K562 (cell line): ENCODE results near the gene EIF4EBP2. TPM values are rescaled to one million over a fixed set of nuclear protein-coding genes. Genes with fewer than 3 reads are reported as not detected.

Experiments used
- ATF1 ChIP-seq, 2 experiments: fragments of 450-650 bp in 1 of 2; IDR thresholded peaks; 2 replicates each; pipeline ENCODE4 v1.6.1; 2016; ENCODE audit warnings: missing compliant biosample characterization in 1 of 2, missing genetic modification characterization in 1 of 2
- CBX1 ChIP-seq: sonication (generic); IDR thresholded peaks from 2 replicates; pipeline ENCODE4 v1.6.1; 2016; ENCODE audit warnings: antibody characterized with exemption, low read depth, mild to moderate bottlenecking
- CC2D1A ChIP-seq: fragments of 450-650 bp; IDR thresholded peaks from 2 replicates; pipeline ENCODE4 v1.6.1; 2017; ENCODE audit warnings: mild to moderate bottlenecking
- CTCF ChIP-seq, 3 experiments: IDR thresholded peaks in 2 of 3; conservative IDR thresholded peaks in 1 of 3; 2 replicates each; pipeline ENCODE4 v1.5.1; 2011 to 2012; ENCODE audit warnings: low read length in 3 of 3, mild to moderate bottlenecking in 3 of 3, control low read depth in 2 of 3, improper control_type of control experiment in 1 of 3, inconsistent platforms in 1 of 3, low read depth in 1 of 3, mixed read lengths in 1 of 3, moderate library complexity in 1 of 3; ENCODE audit not compliant: insufficient read depth in 2 of 3
- DEAF1 ChIP-seq: fragments of 450-650 bp; formaldehyde crosslinking; IDR thresholded peaks from 2 replicates; pipeline ENCODE4 v1.4.0; 2020; ENCODE audit warnings: mild to moderate bottlenecking, moderate library complexity
- MCM5 ChIP-seq: fragments of 450-650 bp; IDR thresholded peaks from 2 replicates; pipeline ENCODE4 v1.6.1; 2016; ENCODE audit warnings: low read depth
- MYBL2 ChIP-seq, 2 experiments: fragments of 450-650 bp in 1 of 2; sonication (generic) in 1 of 2; formaldehyde crosslinking in 1 of 2; IDR thresholded peaks; 2 replicates each; pipeline versions ENCODE4 v1.6.1 to v1.8.1; 2017 to 2022; ENCODE audit warnings: borderline replicate concordance in 1 of 2, inconsistent platforms in 1 of 2, low read depth in 1 of 2, mild to moderate bottlenecking in 1 of 2, missing genetic modification reagents in 1 of 2, moderate library complexity in 1 of 2
- PHTF2 ChIP-seq: fragments of 250-450 bp; sonication (Bioruptor Pico); IDR thresholded peaks from 2 replicates; pipeline ENCODE4 v1.5.0; 2021; ENCODE audit warnings: mild to moderate bottlenecking
- RAD21 ChIP-seq, 2 experiments: fragments of 250-450 bp in 1 of 2; fragments of 450-650 bp in 1 of 2; sonication (Bioruptor Pico) in 1 of 2; formaldehyde crosslinking in 1 of 2; IDR thresholded peaks in 1 of 2; conservative IDR thresholded peaks in 1 of 2; 2 replicates each; pipeline versions ENCODE4 v1.4.0 to v1.8.0; 2020 to 2022; ENCODE audit warnings: mild to moderate bottlenecking in 2 of 2, moderate library complexity in 1 of 2
- RBBP5 ChIP-seq: fragments of 200-600 bp; sonication (generic); IDR thresholded peaks from 2 replicates; pipeline ENCODE4 v1.6.1; 2012; ENCODE audit warnings: borderline replicate concordance, mild to moderate bottlenecking, low read length, control low read depth, inconsistent platforms; ENCODE audit not compliant: insufficient read depth, poor library complexity, severe bottlenecking
- SMC3 ChIP-seq: conservative IDR thresholded peaks from 2 replicates; pipeline ENCODE4 v1.6.1; 2011; ENCODE audit warnings: low read depth, low read length, improper control_type of control experiment; ENCODE audit not compliant: insufficient read depth
- ZNF584 ChIP-seq: fragments of 200-800 bp; sonication (Bioruptor generic); IDR thresholded peaks from 2 replicates; pipeline ENCODE4 v1.6.1; 2016; ENCODE audit warnings: low read depth, mild to moderate bottlenecking, missing genetic modification characterization, missing compliant biosample characterization
- ZNF77 ChIP-seq: fragments of 250-450 bp; sonication (Bioruptor Pico); IDR thresholded peaks from 2 replicates; pipeline ENCODE4 v1.5.0; 2020
- polyA plus RNA-seq, 8 experiments: library from polyadenylated mRNA; depleted of rRNA in 4 of 8; stranded (reverse) in 5 of 8; unstranded in 3 of 8; fragments of >200 nt; fragmentation: Nextera tagmentation in 2 of 8; fragmentation: Illumina TruSeq in 1 of 8; extraction: Ambion mirVana in 2 of 8; extraction: Trizol in 1 of 8; gene quantifications; 2 replicates each; pipeline versions ENCODE4 v1.2.1 to v1.2.3, GENCODE V29; 2011 to 2014; ENCODE audit warnings: inconsistent platforms in 1 of 8, missing spikeins in 1 of 8
- total RNA-seq, 7 experiments: library from RNA; depleted of rRNA in 6 of 7; stranded (reverse); fragments of >200 nt in 6 of 7; fragmentation: Illumina TruSeq in 2 of 7; extraction: Trizol in 2 of 7; gene quantifications; 2 replicates each; pipeline versions ENCODE4 v1.2.1 to v1.2.3, GENCODE V29; 2011 to 2021; ENCODE audit warnings: low replicate concordance in 1 of 7
- TF ChIP-seq, protein P1 (sequence below), 2 experiments: fragments of 450-650 bp in 1 of 2; sonication (generic) in 1 of 2; formaldehyde crosslinking in 1 of 2; IDR thresholded peaks in 1 of 2; conservative IDR thresholded peaks in 1 of 2; 2 replicates each; pipeline versions ENCODE4 v1.6.1 to v1.8.1; 2016 to 2023; ENCODE audit warnings: mild to moderate bottlenecking in 2 of 2, moderate library complexity in 2 of 2, inconsistent platforms in 1 of 2, missing genetic modification reagents in 1 of 2
- TF ChIP-seq, protein P2 (sequence below): fragments of 250-450 bp; sonication (Bioruptor Pico); IDR thresholded peaks from 2 replicates; pipeline ENCODE4 v1.4.0; 2020; ENCODE audit warnings: mild to moderate bottlenecking, moderate library complexity
- TF ChIP-seq, protein P3 (sequence below): fragments of 150-350 bp; IDR thresholded peaks from 2 replicates; pipeline ENCODE4 v1.6.1; 2014; ENCODE audit warnings: low read depth, mild to moderate bottlenecking, low read length, borderline replicate concordance

The EIF4EBP2 gene
- total and polyA plus RNA-seq, 9 of the 15 experiments (the other 6 are each of a cell fraction or from before 2014, with no cell fraction given): 16.1 to 67.5 (median 38.3) TPM

DNA sequence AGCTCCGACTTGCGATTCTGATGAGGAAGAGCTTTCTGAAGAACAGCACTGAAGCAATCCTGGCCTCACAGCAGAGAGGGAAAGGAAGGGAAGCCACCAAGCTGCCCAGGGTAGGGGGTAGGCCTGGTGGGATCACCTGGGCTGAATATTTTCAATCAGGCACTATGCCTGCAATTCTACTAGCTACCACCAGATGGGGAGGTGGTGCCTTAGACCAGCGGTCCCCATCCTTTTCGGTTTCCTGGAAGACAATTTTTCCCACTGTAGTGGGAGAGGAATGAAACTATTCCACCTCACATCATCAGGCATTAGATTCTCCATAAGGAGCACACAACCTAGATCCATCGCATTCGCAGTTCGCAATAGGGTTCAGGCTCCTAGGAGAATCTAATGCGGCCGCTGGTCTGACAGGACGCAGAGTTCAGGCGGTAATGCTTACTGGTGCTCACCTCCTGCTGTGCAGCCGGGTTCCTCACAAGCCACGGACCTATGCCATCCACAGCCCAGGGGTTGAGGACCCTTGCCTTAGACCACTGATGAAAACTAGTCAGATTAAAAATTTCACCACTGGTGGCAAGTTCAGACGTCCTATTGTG is 24.3 kb upstream of the EIF4EBP2 start (continued):
- TF ChIP-seq CTCF (IDR thresholded peaks at IDR 0.05 in 2 of 3, conservative IDR thresholded peaks at IDR 0.05 in 1 of 3; ENCODE audit: insufficient read depth in 2 of 3, low read depth in 1 of 3, low read length in 3 of 3) (peak; percentile 79 to 94 (median 83)), PHTF2 (no peak), ATF1 (CRISPR knock-in tag; IDR thresholded peaks at IDR 0.05) (no peak), ATF1 (tag; IDR thresholded peaks at IDR 0.05) (no peak), MCM5 (no peak), ZNF584 (CRISPR knock-in tag) (no peak), CC2D1A (no peak), SMC3 (peak; percentile 59), DEAF1 (0 out of 2 replicates have a peak, but pooled peaks have one; percentile 10), RBBP5 (no peak), CBX1 (peak; percentile 83; the same call in 1 of the 2 replicates), RAD21 (CRISPR knock-in tag; conservative IDR thresholded peaks at IDR 0.05 in 1 of 2, IDR thresholded peaks at IDR 0.05 in 1 of 2) (peak; percentile 54 to 73; a peak in 3 of 4 replicates), MYBL2 (IDR thresholded peaks at IDR 0.05; ENCODE audit: low read depth) (no peak), MYBL2 (CRISPR knock-in tag; IDR thresholded peaks at IDR 0.05; ENCODE audit: borderline replicate concordance) (no peak), ZNF77 (no peak)
- TF ChIP-seq, protein P1, sequence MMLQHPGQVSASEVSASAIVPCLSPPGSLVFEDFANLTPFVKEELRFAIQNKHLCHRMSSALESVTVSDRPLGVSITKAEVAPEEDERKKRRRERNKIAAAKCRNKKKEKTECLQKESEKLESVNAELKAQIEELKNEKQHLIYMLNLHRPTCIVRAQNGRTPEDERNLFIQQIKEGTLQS (IDR thresholded peaks at IDR 0.05): no peak
- TF ChIP-seq, protein P1 (CRISPR knock-in tag; conservative IDR thresholded peaks at IDR 0.05): no peak
- TF ChIP-seq, protein P2, sequence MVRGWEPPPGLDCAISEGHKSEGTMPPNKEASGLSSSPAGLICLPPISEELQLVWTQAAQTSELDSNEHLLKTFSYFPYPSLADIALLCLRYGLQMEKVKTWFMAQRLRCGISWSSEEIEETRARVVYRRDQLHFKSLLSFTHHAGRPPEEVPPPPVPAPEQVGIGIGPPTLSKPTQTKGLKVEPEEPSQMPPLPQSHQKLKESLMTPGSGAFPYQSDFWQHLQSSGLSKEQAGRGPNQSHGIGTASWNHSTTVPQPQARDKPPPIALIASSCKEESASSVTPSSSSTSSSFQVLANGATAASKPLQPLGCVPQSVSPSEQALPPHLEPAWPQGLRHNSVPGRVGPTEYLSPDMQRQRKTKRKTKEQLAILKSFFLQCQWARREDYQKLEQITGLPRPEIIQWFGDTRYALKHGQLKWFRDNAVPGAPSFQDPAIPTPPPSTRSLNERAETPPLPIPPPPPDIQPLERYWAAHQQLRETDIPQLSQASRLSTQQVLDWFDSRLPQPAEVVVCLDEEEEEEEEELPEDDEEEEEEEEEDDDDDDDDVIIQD (CRISPR knock-in tag): no peak
- TF ChIP-seq, protein P3, sequence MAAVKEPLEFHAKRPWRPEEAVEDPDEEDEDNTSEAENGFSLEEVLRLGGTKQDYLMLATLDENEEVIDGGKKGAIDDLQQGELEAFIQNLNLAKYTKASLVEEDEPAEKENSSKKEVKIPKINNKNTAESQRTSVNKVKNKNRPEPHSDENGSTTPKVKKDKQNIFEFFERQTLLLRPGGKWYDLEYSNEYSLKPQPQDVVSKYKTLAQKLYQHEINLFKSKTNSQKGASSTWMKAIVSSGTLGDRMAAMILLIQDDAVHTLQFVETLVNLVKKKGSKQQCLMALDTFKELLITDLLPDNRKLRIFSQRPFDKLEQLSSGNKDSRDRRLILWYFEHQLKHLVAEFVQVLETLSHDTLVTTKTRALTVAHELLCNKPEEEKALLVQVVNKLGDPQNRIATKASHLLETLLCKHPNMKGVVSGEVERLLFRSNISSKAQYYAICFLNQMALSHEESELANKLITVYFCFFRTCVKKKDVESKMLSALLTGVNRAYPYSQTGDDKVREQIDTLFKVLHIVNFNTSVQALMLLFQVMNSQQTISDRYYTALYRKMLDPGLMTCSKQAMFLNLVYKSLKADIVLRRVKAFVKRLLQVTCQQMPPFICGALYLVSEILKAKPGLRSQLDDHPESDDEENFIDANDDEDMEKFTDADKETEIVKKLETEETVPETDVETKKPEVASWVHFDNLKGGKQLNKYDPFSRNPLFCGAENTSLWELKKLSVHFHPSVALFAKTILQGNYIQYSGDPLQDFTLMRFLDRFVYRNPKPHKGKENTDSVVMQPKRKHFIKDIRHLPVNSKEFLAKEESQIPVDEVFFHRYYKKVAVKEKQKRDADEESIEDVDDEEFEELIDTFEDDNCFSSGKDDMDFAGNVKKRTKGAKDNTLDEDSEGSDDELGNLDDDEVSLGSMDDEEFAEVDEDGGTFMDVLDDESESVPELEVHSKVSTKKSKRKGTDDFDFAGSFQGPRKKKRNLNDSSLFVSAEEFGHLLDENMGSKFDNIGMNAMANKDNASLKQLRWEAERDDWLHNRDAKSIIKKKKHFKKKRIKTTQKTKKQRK: no peak
